SK-N-MC (cell line): Measurements from ENCODE around the gene HIBADH.

Experiments used
- EZH2 ChIP-seq: fragments of 200-600 bp; sonication (generic); IDR thresholded peaks from one replicate; pipeline ENCODE4 v1.6.1; 2017; ENCODE audit warnings: antibody characterized with exemption
- POLR2AphosphoS5 ChIP-seq: IDR thresholded peaks from 2 replicates; pipeline ENCODE4 v1.6.1; 2012; ENCODE audit warnings: mild to moderate bottlenecking, low read depth, low read length, borderline replicate concordance

DNA sequence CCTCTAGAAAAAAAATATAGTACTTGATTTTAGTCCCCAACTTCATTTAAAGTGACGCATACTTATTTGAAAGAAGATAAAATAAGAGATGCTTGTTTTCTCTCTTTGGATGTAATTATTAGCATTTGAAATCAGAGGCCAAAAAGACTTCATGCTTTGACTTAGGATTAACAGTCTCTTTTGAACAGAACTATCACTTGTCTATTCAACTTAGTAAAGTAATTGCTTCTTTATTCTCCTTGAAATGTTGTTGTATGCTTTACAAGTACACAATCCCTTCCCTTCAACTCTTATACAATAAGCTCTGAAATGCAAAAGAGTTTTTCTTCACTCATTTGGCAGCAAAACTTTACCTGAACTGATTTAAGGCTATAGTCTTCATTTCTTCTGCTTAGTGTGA, 80.8 kb downstream of the HIBADH start:
- no peak for TF ChIP-seq POLR2AphosphoS5
- no peak for TF ChIP-seq EZH2
